Esophagus muscularis mucosa (tissue), 4 donors: Measurements from ENCODE around the gene TBC1D14. TPM values are rescaled to one million over a fixed set of nuclear protein-coding genes. Genes with fewer than 3 reads are reported as not detected.

Source experiments
- DNase-seq: peaks from one replicate; pipeline ENCODE4 v3.0.0-alpha.2; 2017; ENCODE audit errors: extremely low spot score
- H3K27ac ChIP-seq, 4 donors: fragments of 200-600 bp; sonication (generic); replicated peaks in 1 of 4; 1 replicate in 3 of 4; 2 replicates in 1 of 4; pipeline ENCODE4 v1.5.1; 2016 to 2019; ENCODE audit warnings: mild to moderate bottlenecking in 1 of 4
- H3K27me3 ChIP-seq, 4 donors: fragments of 200-600 bp; sonication (generic); one replicate each; pipeline versions ENCODE4 v1.5.1 to v1.6.0; 2016 to 2019
- H3K36me3 ChIP-seq, 4 donors: fragments of 200-600 bp; sonication (generic); one replicate each; pipeline ENCODE4 v1.5.1; 2016 to 2019
- H3K4me1 ChIP-seq, 4 donors: fragments of 200-600 bp; sonication (generic); one replicate each; pipeline ENCODE4 v1.5.1; 2016 to 2019
- H3K4me3 ChIP-seq, 4 donors: fragments of 200-600 bp; sonication (generic); 1 replicate in 2 of 4; 2 replicates in 2 of 4; pipeline ENCODE4 v1.5.1; 2016 to 2019; ENCODE audit warnings: mild to moderate bottlenecking in 4 of 4, moderate library complexity in 1 of 4
- H3K9me3 ChIP-seq, 4 donors: fragments of 200-600 bp; sonication (generic); 1 replicate in 3 of 4; 2 replicates in 1 of 4; pipeline ENCODE4 v1.5.1; 2016 to 2019
- CTCF ChIP-seq, 3 experiments: fragments of 200-600 bp in 2 of 3; fragments of 450-650 bp in 1 of 3; sonication (generic) in 2 of 3; IDR thresholded peaks; one replicate each; pipeline ENCODE4 v1.5.1; 2017 to 2019; ENCODE audit warnings: antibody characterized with exemption in 3 of 3, mild to moderate bottlenecking in 2 of 3, moderate library complexity in 1 of 3
- EP300 ChIP-seq: sonication (generic); formaldehyde crosslinking; IDR thresholded peaks from one replicate; pipeline ENCODE4 v1.6.1; 2017; ENCODE audit warnings: antibody characterized with exemption
- POLR2A ChIP-seq: fragments of 450-650 bp; IDR thresholded peaks from one replicate; pipeline ENCODE4 v1.6.1; 2017; ENCODE audit warnings: antibody characterized with exemption, moderate library complexity, mild to moderate bottlenecking, low read depth
- POLR2AphosphoS5 ChIP-seq, 2 donors: sonication (generic); formaldehyde crosslinking; IDR thresholded peaks; one replicate each; pipeline ENCODE4 v1.6.1; 2017; ENCODE audit warnings: antibody characterized with exemption in 2 of 2
- WGBS: methylation state at CpG from one replicate; pipeline ENCODE4 v1.1.5; 2018; 5-methylcytosine and 5-hydroxymethylcytosine counted together
- intact Hi-C: fragments of 100-400 bp; cut with DNase I; formaldehyde crosslinking; loops from one replicate; pipeline ENCODE4 v1.15.1; 2023
- total RNA-seq, 4 donors: library from RNA; depleted of rRNA; stranded (reverse); fragments of >200 nt; gene quantifications; one replicate each; pipeline versions ENCODE4 v1.1.0 to v1.2.1, GENCODE V29; 2016

TBC1D14 gene
- total RNA-seq, 4 donors from 2014 or later = 37.0 to 49.4 (median 44.2) TPM

GRCh38 chr4:6917461-6918271 lies 8.0 kb downstream of the TBC1D14 start:
- TF ChIP-seq EP300 = peak; percentile 63
- TF ChIP-seq POLR2AphosphoS5 (IDR thresholded peaks at IDR 0.05) = peak; percentile 38 to 68
- TF ChIP-seq POLR2A = no peak
- peak; percentile 38 to 68 (median 39) for TF ChIP-seq CTCF (IDR thresholded peaks at IDR 0.05)
- H3K4me3 ChIP-seq = peak overlapping the region in 2 of 4 donors; percentile 13 to 29
- 42% methylated on average over 18 of the region's 18 CpGs for WGBS
- intact Hi-C loops = no loop called here
- peak overlapping the region; percentile 64 to 78 (median 72) for H3K27ac ChIP-seq
- no peaks in the 10 kb centered on the region for H3K27me3 ChIP-seq
- H3K4me1 ChIP-seq = peaks cover 25 to 67% (median 42%) of the 10 kb centered on the region in 4 donors
- no peaks in the 10 kb centered on the region for H3K36me3 ChIP-seq
- peak; percentile 94 for DNase-seq
- no peaks in the 10 kb centered on the region for H3K9me3 ChIP-seq

- TF ChIP-seq POLR2A (no peak), EP300 (no peak), POLR2AphosphoS5 (IDR thresholded peaks at IDR 0.05) (no peak), CTCF (IDR thresholded peaks at IDR 0.05) (no peak)
- H3K27ac ChIP-seq = peak overlapping the region; percentile 64 to 78 (median 72)
- no peak for DNase-seq
- H3K36me3 ChIP-seq = peaks cover under 1 to 2% (median 2%) of the 10 kb centered on the region in 4 donors
- no peaks in the 10 kb centered on the region for H3K27me3 ChIP-seq
- peaks cover 25 to 63% (median 37%) of the 10 kb centered on the region in 4 donors for H3K4me1 ChIP-seq
- intact Hi-C loops = no loop called here
- H3K4me3 ChIP-seq = no peak overlapping the region
- WGBS = 46% methylated on average over 6 of the region's 7 CpGs
- no peaks in the 10 kb centered on the region for H3K9me3 ChIP-seq
Observed at GRCh38 chr4:6918338-6918737, 8.7 kb downstream of the TBC1D14 start.

- Histone ChIP-seq H3K36me3 (peaks cover 10 to 20% (median 20%) of the 10 kb centered on the region in 4 donors), H3K4me3 (no peak overlapping the region), H3K9me3 (no peaks in the 10 kb centered on the region), H3K4me1 (peaks cover 30 to 57% (median 36%) of the 10 kb centered on the region in 4 donors), H3K27ac (peak overlapping the region in 3 of 4 donors; percentile 1 to 31 (median 31)), H3K27me3 (no peaks in the 10 kb centered on the region)
- TF ChIP-seq POLR2AphosphoS5 (IDR thresholded peaks at IDR 0.05) (no peak), EP300 (no peak), POLR2A (no peak), CTCF (IDR thresholded peaks at IDR 0.05) (no peak)
- DNase-seq = no peak
- intact Hi-C loops = no loop called here
- 52% methylated on average over 3 of the region's 3 CpGs for WGBS
Observed at GRCh38 chr4:6920171-6920570, 10.5 kb downstream of the TBC1D14 start.

DNA sequence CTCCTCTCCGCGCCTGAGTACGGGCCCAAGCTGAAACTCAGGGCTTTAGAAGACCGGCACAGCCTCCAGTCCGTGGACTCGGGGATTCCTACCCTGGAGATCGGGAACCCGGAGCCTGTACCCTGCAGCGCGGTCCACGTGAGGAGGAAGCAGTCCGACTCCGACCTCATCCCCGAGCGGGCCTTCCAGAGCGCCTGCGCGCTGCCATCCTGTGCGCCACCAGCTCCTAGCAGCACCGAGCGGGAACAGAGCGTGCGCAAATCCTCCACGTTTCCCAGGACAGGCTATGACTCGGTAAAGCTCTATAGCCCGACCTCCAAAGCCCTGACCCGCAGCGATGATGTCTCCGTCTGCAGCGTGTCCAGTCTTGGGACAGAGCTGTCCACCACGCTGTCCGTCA lies 13.9 kb downstream of the TBC1D14 start:
- Histone ChIP-seq H3K27me3 (no peaks in the 10 kb centered on the region), H3K27ac (no peak overlapping the region), H3K36me3 (peaks cover 10 to 34% (median 28%) of the 10 kb centered on the region in 4 donors), H3K4me3 (no peak overlapping the region), H3K9me3 (no peaks in the 10 kb centered on the region), H3K4me1 (peaks cover 0 to 40% (median 16%) of the 10 kb centered on the region in 4 donors)
- no peak for TF ChIP-seq POLR2A
- TF ChIP-seq POLR2AphosphoS5 (IDR thresholded peaks at IDR 0.05) = no peak
- no peak for TF ChIP-seq EP300
- TF ChIP-seq CTCF (IDR thresholded peaks at IDR 0.05) = no peak
- no peak for DNase-seq
- WGBS = over 99% methylated on average over 28 of the region's 32 CpGs
- intact Hi-C loops = no loop called here
